ENCODE data around the gene MAN1C1.

Gene MAN1C1

GRCh38 chr1:25645637-25646400, 29.2 kb downstream of the MAN1C1 start:
- TF ChIP-seq EZH2phosphoT487 (conservative IDR thresholded peaks at IDR 0.05; ENCODE audit: low read length): no peak
- TF ChIP-seq, protein P1, sequence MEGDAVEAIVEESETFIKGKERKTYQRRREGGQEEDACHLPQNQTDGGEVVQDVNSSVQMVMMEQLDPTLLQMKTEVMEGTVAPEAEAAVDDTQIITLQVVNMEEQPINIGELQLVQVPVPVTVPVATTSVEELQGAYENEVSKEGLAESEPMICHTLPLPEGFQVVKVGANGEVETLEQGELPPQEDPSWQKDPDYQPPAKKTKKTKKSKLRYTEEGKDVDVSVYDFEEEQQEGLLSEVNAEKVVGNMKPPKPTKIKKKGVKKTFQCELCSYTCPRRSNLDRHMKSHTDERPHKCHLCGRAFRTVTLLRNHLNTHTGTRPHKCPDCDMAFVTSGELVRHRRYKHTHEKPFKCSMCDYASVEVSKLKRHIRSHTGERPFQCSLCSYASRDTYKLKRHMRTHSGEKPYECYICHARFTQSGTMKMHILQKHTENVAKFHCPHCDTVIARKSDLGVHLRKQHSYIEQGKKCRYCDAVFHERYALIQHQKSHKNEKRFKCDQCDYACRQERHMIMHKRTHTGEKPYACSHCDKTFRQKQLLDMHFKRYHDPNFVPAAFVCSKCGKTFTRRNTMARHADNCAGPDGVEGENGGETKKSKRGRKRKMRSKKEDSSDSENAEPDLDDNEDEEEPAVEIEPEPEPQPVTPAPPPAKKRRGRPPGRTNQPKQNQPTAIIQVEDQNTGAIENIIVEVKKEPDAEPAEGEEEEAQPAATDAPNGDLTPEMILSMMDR (IDR thresholded peaks at IDR 0.05; ENCODE audit: insufficient read depth, low read length, poor library complexity, severe bottlenecking): no peak
- Histone ChIP-seq H3K4me3 (ENCODE audit: insufficient read depth, low read length, poor library complexity, severe bottlenecking) (no peak overlapping the region), H4K20me1 (ENCODE audit: low read depth, low read length) (no peaks in the 10 kb centered on the region), H3K9me3 (ENCODE audit: insufficient read depth, low read length) (no peaks in the 10 kb centered on the region), H3K4me2 (ENCODE audit: low read depth, low read length, poor library complexity, severe bottlenecking) (no peak overlapping the region), H3K36me3 (ENCODE audit: low read length) (no peaks in the 10 kb centered on the region), H3K9ac (ENCODE audit: low read length) (no peak overlapping the region), H3K27me3 (ENCODE audit: low read length) (no peaks in the 10 kb centered on the region), H3K79me2 (ENCODE audit: insufficient read depth, low read length) (no peaks in the 10 kb centered on the region), H3K9me2 (replicated peaks; ENCODE audit: insufficient read depth, low read length) (no peaks in the 10 kb centered on the region), H2AFZ (ENCODE audit: low read depth, low read length, severe bottlenecking) (no peak overlapping the region), H3F3A (ENCODE audit: insufficient read depth) (no peaks in the 10 kb centered on the region), H3K27ac (ENCODE audit: low read depth, low read length) (no peak overlapping the region)

- H4K20me1 ChIP-seq (ENCODE audit: low read depth, low read length): no peaks in the 10 kb centered on the region
Measured at GRCh38 chr1:25647106-25647505, 30.5 kb downstream of the MAN1C1 start.

DNA sequence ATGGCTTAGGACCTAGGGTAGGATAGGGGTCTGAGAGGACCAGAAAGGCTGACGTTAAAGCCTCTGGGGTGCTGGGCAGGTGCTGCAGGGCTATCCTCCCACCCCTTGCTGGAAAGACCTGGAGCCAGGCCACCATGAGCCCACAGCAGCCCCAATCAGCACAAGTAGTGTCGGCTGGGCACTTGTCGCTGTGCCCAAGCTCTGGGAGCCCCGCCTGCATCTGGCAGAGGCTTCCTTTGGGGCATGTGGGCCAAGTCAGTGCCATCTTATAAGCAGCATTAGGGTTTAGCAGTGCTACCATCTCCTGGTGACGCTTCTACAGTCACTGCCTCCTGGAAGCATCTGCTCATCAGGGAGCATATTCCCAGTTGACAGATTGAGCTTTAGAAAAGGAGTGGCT, 31.3 kb downstream of the MAN1C1 start:
- Histone ChIP-seq H3K36me3 (ENCODE audit: low read length) (no peaks in the 10 kb centered on the region), H3K4me2 (ENCODE audit: low read depth, low read length, poor library complexity, severe bottlenecking) (no peak overlapping the region), H2AFZ (ENCODE audit: low read depth, low read length, severe bottlenecking) (no peak overlapping the region), H3K9me3 (ENCODE audit: insufficient read depth, low read length) (no peaks in the 10 kb centered on the region), H3F3A (ENCODE audit: insufficient read depth) (no peaks in the 10 kb centered on the region), H3K27me3 (ENCODE audit: low read length) (no peaks in the 10 kb centered on the region), H3K27ac (ENCODE audit: low read depth, low read length) (no peak overlapping the region), H4K20me1 (ENCODE audit: low read depth, low read length) (no peaks in the 10 kb centered on the region), H3K9ac (ENCODE audit: low read length) (no peak overlapping the region), H3K9me2 (replicated peaks; ENCODE audit: insufficient read depth, low read length) (no peaks in the 10 kb centered on the region), H3K79me2 (ENCODE audit: insufficient read depth, low read length) (no peaks in the 10 kb centered on the region), H3K4me3 (ENCODE audit: insufficient read depth, low read length, poor library complexity, severe bottlenecking) (no peak overlapping the region)
- TF ChIP-seq EZH2phosphoT487 (conservative IDR thresholded peaks at IDR 0.05; ENCODE audit: low read length): no peak
- TF ChIP-seq, protein P1 (IDR thresholded peaks at IDR 0.05; ENCODE audit: insufficient read depth, low read length, poor library complexity, severe bottlenecking): no peak

More at GRCh38 chr1:25647106-25647505, 30.5 kb downstream of the MAN1C1 start:
- Histone ChIP-seq H2AFZ (ENCODE audit: low read depth, low read length, severe bottlenecking) (no peak overlapping the region), H3F3A (ENCODE audit: insufficient read depth) (no peaks in the 10 kb centered on the region), H3K9me3 (ENCODE audit: insufficient read depth, low read length) (no peaks in the 10 kb centered on the region), H3K4me3 (ENCODE audit: insufficient read depth, low read length, poor library complexity, severe bottlenecking) (no peak overlapping the region), H3K4me2 (ENCODE audit: low read depth, low read length, poor library complexity, severe bottlenecking) (no peak overlapping the region), H3K9ac (ENCODE audit: low read length) (no peak overlapping the region), H3K9me2 (replicated peaks; ENCODE audit: insufficient read depth, low read length) (no peaks in the 10 kb centered on the region), H3K36me3 (ENCODE audit: low read length) (no peaks in the 10 kb centered on the region), H3K27me3 (ENCODE audit: low read length) (no peaks in the 10 kb centered on the region), H3K79me2 (ENCODE audit: insufficient read depth, low read length) (no peaks in the 10 kb centered on the region), H3K27ac (ENCODE audit: low read depth, low read length) (no peak overlapping the region)
- TF ChIP-seq, protein P1 (IDR thresholded peaks at IDR 0.05; ENCODE audit: insufficient read depth, low read length, poor library complexity, severe bottlenecking): no peak
- TF ChIP-seq EZH2phosphoT487 (conservative IDR thresholded peaks at IDR 0.05; ENCODE audit: low read length): no peak
